ENCODE results near the gene EXOSC2.
A peak's percentile ranks its signal among the peaks of the same experiment; 100 is the strongest.

The EXOSC2 gene

GRCh38 chr9:130710822-130711352 lies 17.3 kb downstream of the EXOSC2 start:
- Histone ChIP-seq H2BK15ac (ENCODE audit: low read length) (no peak overlapping the region), H3K4ac (ENCODE audit: low read length) (no peak overlapping the region), H2AK5ac (ENCODE audit: low read depth, low read length) (no peak overlapping the region), H2BK5ac (ENCODE audit: low read length) (no peak overlapping the region), H3K18ac (ENCODE audit: low read length) (no peak overlapping the region), H2BK120ac (ENCODE audit: low read depth, low read length) (no peak overlapping the region), H3K4me3 (ENCODE audit: low read length in 2 of 2) (no peak overlapping the region), H3K9me3 (replicated peaks in 1 of 2; ENCODE audit: control insufficient read depth in 2 of 2, insufficient read depth in 1 of 2, low read depth in 1 of 2, low read length in 2 of 2) (no peaks in the 10 kb centered on the region), H2BK12ac (ENCODE audit: low read length) (no peak overlapping the region), H3K36me3 (replicated peaks in 1 of 2; ENCODE audit: control insufficient read depth in 2 of 2, insufficient read depth in 2 of 2, low read length in 2 of 2) (peaks cover 0 to 11% of the 10 kb centered on the region in 2 donors), H3K9ac (ENCODE audit: low read depth, low read length, poor library complexity) (no peak overlapping the region), H3K27ac (replicated peaks; ENCODE audit: low read length) (no peak overlapping the region), H2AFZ (ENCODE audit: low read length) (no peak overlapping the region), H3K14ac (ENCODE audit: low read length) (no peak overlapping the region), H3K27me3 (ENCODE audit: control insufficient read depth in 3 of 3, insufficient read depth in 3 of 3, low read depth in 1 of 3, low read length in 3 of 3) (no peaks in the 10 kb centered on the region), H3K4me2 (ENCODE audit: insufficient read depth, low read length, poor library complexity, severe bottlenecking) (no peak overlapping the region), H4K8ac (ENCODE audit: low read depth, low read length) (no peak overlapping the region), H3K4me1 (ENCODE audit: control insufficient read depth in 2 of 2, insufficient read depth in 1 of 2, low read depth in 1 of 2, low read length in 2 of 2) (peaks cover 6 to 11% of the 10 kb centered on the region in 2 donors), H4K91ac (ENCODE audit: low read depth, low read length, poor library complexity) (no peak overlapping the region), H3K23ac (ENCODE audit: low read depth, low read length, poor library complexity) (no peak overlapping the region), H3K79me1 (ENCODE audit: low read depth, low read length) (peaks cover 4% of the 10 kb centered on the region)
- WGBS, 2 donors (ENCODE audit: extremely low coverage in 2 of 2, insufficient read length in 2 of 2, insufficient replicate concordance in 1 of 2): no CpG with 5 or more reads among the region's 8 CpGs
- no peak for DNase-seq (ENCODE audit: low spot score)

- Histone ChIP-seq H3K4me1 (ENCODE audit: control insufficient read depth in 2 of 2, insufficient read depth in 1 of 2, low read depth in 1 of 2, low read length in 2 of 2) (peaks cover 4 to 11% of the 10 kb centered on the region in 2 donors), H3K9ac (ENCODE audit: low read depth, low read length, poor library complexity) (no peak overlapping the region), H2AK5ac (ENCODE audit: low read depth, low read length) (no peak overlapping the region), H4K8ac (ENCODE audit: low read depth, low read length) (no peak overlapping the region), H3K23ac (ENCODE audit: low read depth, low read length, poor library complexity) (no peak overlapping the region), H3K79me1 (ENCODE audit: low read depth, low read length) (peaks cover 4% of the 10 kb centered on the region), H2BK12ac (ENCODE audit: low read length) (no peak overlapping the region), H3K27ac (replicated peaks; ENCODE audit: low read length) (no peak overlapping the region), H3K4me3 (ENCODE audit: low read length in 2 of 2) (no peak overlapping the region), H4K91ac (ENCODE audit: low read depth, low read length, poor library complexity) (no peak overlapping the region), H3K18ac (ENCODE audit: low read length) (no peak overlapping the region), H3K27me3 (ENCODE audit: control insufficient read depth in 3 of 3, insufficient read depth in 3 of 3, low read depth in 1 of 3, low read length in 3 of 3) (no peaks in the 10 kb centered on the region), H2BK5ac (ENCODE audit: low read length) (no peak overlapping the region), H3K4ac (ENCODE audit: low read length) (no peak overlapping the region), H2BK15ac (ENCODE audit: low read length) (no peak overlapping the region), H3K9me3 (replicated peaks in 1 of 2; ENCODE audit: control insufficient read depth in 2 of 2, insufficient read depth in 1 of 2, low read depth in 1 of 2, low read length in 2 of 2) (no peaks in the 10 kb centered on the region), H2AFZ (ENCODE audit: low read length) (no peak overlapping the region), H3K14ac (ENCODE audit: low read length) (no peak overlapping the region), H3K36me3 (replicated peaks in 1 of 2; ENCODE audit: control insufficient read depth in 2 of 2, insufficient read depth in 2 of 2, low read length in 2 of 2) (peaks cover 0 to 5% of the 10 kb centered on the region in 2 donors), H2BK120ac (ENCODE audit: low read depth, low read length) (no peak overlapping the region), H3K4me2 (ENCODE audit: insufficient read depth, low read length, poor library complexity, severe bottlenecking) (no peak overlapping the region)
- DNase-seq (ENCODE audit: low spot score): no peak
- WGBS, 2 donors (ENCODE audit: extremely low coverage in 2 of 2, insufficient read length in 2 of 2, insufficient replicate concordance in 1 of 2): no CpG with 5 or more reads among the region's 8 CpGs
Observed at GRCh38 chr9:130711469-130711868, 17.9 kb downstream of the EXOSC2 start.

GRCh38 chr9:130712564-130713285 lies 19.1 kb downstream of the EXOSC2 start:
- peak overlapping the region; percentile 92 for H3K9ac ChIP-seq (ENCODE audit: low read depth, low read length, poor library complexity)
- no CpG with 5 or more reads among the region's 68 CpGs for WGBS, 2 donors (ENCODE audit: extremely low coverage in 2 of 2, insufficient read length in 2 of 2, insufficient replicate concordance in 1 of 2)
- H3K27me3 ChIP-seq (ENCODE audit: control insufficient read depth in 3 of 3, insufficient read depth in 3 of 3, low read depth in 1 of 3, low read length in 3 of 3): no peaks in the 10 kb centered on the region
- H3K79me1 ChIP-seq (ENCODE audit: low read depth, low read length): peaks cover 4% of the 10 kb centered on the region
- peak overlapping the region; percentile 100 for H3K18ac ChIP-seq (ENCODE audit: low read length)
- H2AK5ac ChIP-seq (ENCODE audit: low read depth, low read length): peak overlapping the region; percentile 56
- peak overlapping the region; percentile 78 to 91 for H3K4me3 ChIP-seq (ENCODE audit: low read length in 2 of 2)
- peak overlapping the region; percentile 61 for H3K4me2 ChIP-seq (ENCODE audit: insufficient read depth, low read length, poor library complexity, severe bottlenecking)
- no peak overlapping the region for H3K4ac ChIP-seq (ENCODE audit: low read length)
- H2BK12ac ChIP-seq (ENCODE audit: low read length): no peak overlapping the region
- H2BK120ac ChIP-seq (ENCODE audit: low read depth, low read length): peak overlapping the region; percentile 81
- H2BK5ac ChIP-seq (ENCODE audit: low read length): peak overlapping the region; percentile 97
- H4K8ac ChIP-seq (ENCODE audit: low read depth, low read length): no peak overlapping the region
- peaks cover 4 to 11% of the 10 kb centered on the region in 2 donors for H3K4me1 ChIP-seq (ENCODE audit: control insufficient read depth in 2 of 2, insufficient read depth in 1 of 2, low read depth in 1 of 2, low read length in 2 of 2)
- no peak overlapping the region for H4K91ac ChIP-seq (ENCODE audit: low read depth, low read length, poor library complexity)
- peak; percentile 96 for DNase-seq (ENCODE audit: low spot score)
- no peaks in the 10 kb centered on the region for H3K9me3 ChIP-seq (replicated peaks in 1 of 2; ENCODE audit: control insufficient read depth in 2 of 2, insufficient read depth in 1 of 2, low read depth in 1 of 2, low read length in 2 of 2)
- H3K36me3 ChIP-seq (replicated peaks in 1 of 2; ENCODE audit: control insufficient read depth in 2 of 2, insufficient read depth in 2 of 2, low read length in 2 of 2): no peaks in the 10 kb centered on the region
- H3K14ac ChIP-seq (ENCODE audit: low read length): peak overlapping the region; percentile 89
- peak overlapping the region; percentile 99 for H3K27ac ChIP-seq (replicated peaks; ENCODE audit: low read length)
- H2BK15ac ChIP-seq (ENCODE audit: low read length): no peak overlapping the region
- peak overlapping the region; percentile 80 for H3K23ac ChIP-seq (ENCODE audit: low read depth, low read length, poor library complexity)
- peak overlapping the region; percentile 95 for H2AFZ ChIP-seq (ENCODE audit: low read length)

GRCh38 chr9:130713286-130713960 lies 19.8 kb downstream of the EXOSC2 start:
- peak overlapping the region; percentile 61 for H3K4me2 ChIP-seq (ENCODE audit: insufficient read depth, low read length, poor library complexity, severe bottlenecking)
- H3K23ac ChIP-seq (ENCODE audit: low read depth, low read length, poor library complexity): peak overlapping the region; percentile 80
- H2BK15ac ChIP-seq (ENCODE audit: low read length): no peak overlapping the region
- no peaks in the 10 kb centered on the region for H3K36me3 ChIP-seq (replicated peaks in 1 of 2; ENCODE audit: control insufficient read depth in 2 of 2, insufficient read depth in 2 of 2, low read length in 2 of 2)
- H2BK5ac ChIP-seq (ENCODE audit: low read length): peak overlapping the region; percentile 97
- H2AFZ ChIP-seq (ENCODE audit: low read length): peak overlapping the region; percentile 95
- peak overlapping the region; percentile 81 for H2BK120ac ChIP-seq (ENCODE audit: low read depth, low read length)
- H3K79me1 ChIP-seq (ENCODE audit: low read depth, low read length): peaks cover 4% of the 10 kb centered on the region
- peak overlapping the region; percentile 100 for H3K18ac ChIP-seq (ENCODE audit: low read length)
- H3K4me1 ChIP-seq (ENCODE audit: control insufficient read depth in 2 of 2, insufficient read depth in 1 of 2, low read depth in 1 of 2, low read length in 2 of 2): peaks cover 4 to 11% of the 10 kb centered on the region in 2 donors
- peak overlapping the region; percentile 78 to 91 for H3K4me3 ChIP-seq (ENCODE audit: low read length in 2 of 2)
- H4K8ac ChIP-seq (ENCODE audit: low read depth, low read length): no peak overlapping the region
- H3K27me3 ChIP-seq (ENCODE audit: control insufficient read depth in 3 of 3, insufficient read depth in 3 of 3, low read depth in 1 of 3, low read length in 3 of 3): no peaks in the 10 kb centered on the region
- no peaks in the 10 kb centered on the region for H3K9me3 ChIP-seq (replicated peaks in 1 of 2; ENCODE audit: control insufficient read depth in 2 of 2, insufficient read depth in 1 of 2, low read depth in 1 of 2, low read length in 2 of 2)
- peak overlapping the region; percentile 99 for H3K27ac ChIP-seq (replicated peaks; ENCODE audit: low read length)
- DNase-seq (ENCODE audit: low spot score): no peak
- H3K4ac ChIP-seq (ENCODE audit: low read length): no peak overlapping the region
- H3K9ac ChIP-seq (ENCODE audit: low read depth, low read length, poor library complexity): peak overlapping the region; percentile 92
- H3K14ac ChIP-seq (ENCODE audit: low read length): no peak overlapping the region
- no peak overlapping the region for H2BK12ac ChIP-seq (ENCODE audit: low read length)
- H4K91ac ChIP-seq (ENCODE audit: low read depth, low read length, poor library complexity): no peak overlapping the region
- peak overlapping the region; percentile 56 for H2AK5ac ChIP-seq (ENCODE audit: low read depth, low read length)
- no CpG with 5 or more reads among the region's 37 CpGs for WGBS, 2 donors (ENCODE audit: extremely low coverage in 2 of 2, insufficient read length in 2 of 2, insufficient replicate concordance in 1 of 2)

All from neuronal stem cell (in vitro differentiated cells).